Naive B cell (primary cell): ENCODE results near the gene FARS2. TPM values are rescaled to one million over a fixed set of nuclear protein-coding genes. Genes with fewer than 3 reads are reported as not detected.

ENCODE experiments used
- ATAC-seq, 2 donors: fragments of 150-1000 bp; cut with Tn5 transposase; 2 replicates each; pipeline ENCODE4 v1.10.0; 2021; ENCODE audit warnings: low read depth in 2 of 2, mild to moderate bottlenecking in 2 of 2, moderate library complexity in 2 of 2
- DNase-seq: peaks from one replicate; pipeline ENCODE4 v3.0.0; 2022
- H3K27ac Mint-ChIP-seq, 6 donors: one replicate each; pipeline ENCODE4 v1.8.0; 2020 to 2022; ENCODE audit warnings: mild to moderate bottlenecking in 6 of 6, mixed read lengths in 6 of 6, moderate library complexity in 5 of 6, inconsistent platforms in 2 of 6
- H3K27me3 Mint-ChIP-seq, 3 donors: one replicate each; pipeline ENCODE4 v1.8.0; 2021 to 2022; ENCODE audit warnings: mixed read lengths in 3 of 3, mild to moderate bottlenecking in 1 of 3
- H3K36me3 Mint-ChIP-seq, 2 donors: one replicate each; pipeline ENCODE4 v1.8.0; 2020 to 2022; ENCODE audit warnings: mixed read lengths in 2 of 2, inconsistent platforms in 1 of 2, mild to moderate bottlenecking in 1 of 2
- H3K4me1 Mint-ChIP-seq, 3 donors: one replicate each; pipeline ENCODE4 v1.8.0; 2020 to 2022; ENCODE audit warnings: mixed read lengths in 3 of 3, inconsistent platforms in 1 of 3, mild to moderate bottlenecking in 1 of 3, moderate library complexity in 1 of 3
- H3K4me3 Mint-ChIP-seq, 8 donors: one replicate each; pipeline ENCODE4 v1.8.0; 2020 to 2022; ENCODE audit warnings: mild to moderate bottlenecking in 8 of 8, mixed read lengths in 8 of 8, moderate library complexity in 8 of 8, inconsistent platforms in 2 of 8
- H3K9me3 Mint-ChIP-seq, 7 donors: one replicate each; pipeline ENCODE4 v1.8.0; 2020 to 2022; ENCODE audit warnings: mixed read lengths in 7 of 7, mild to moderate bottlenecking in 5 of 7, inconsistent platforms in 2 of 7, moderate library complexity in 1 of 7
- polyA plus RNA-seq, 6 donors: library from polyadenylated mRNA; unstranded; fragments of 300-500 nt; fragmentation: Illumina TruSeq; gene quantifications; one replicate each; pipeline ENCODE4 v1.2.3, GENCODE V29; 2021; ENCODE audit warnings: low read depth in 6 of 6

FARS2 gene
- polyA plus RNA-seq, 6 donors from 2014 or later = 25.7 to 35.9 (median 27.6) TPM

DNA sequence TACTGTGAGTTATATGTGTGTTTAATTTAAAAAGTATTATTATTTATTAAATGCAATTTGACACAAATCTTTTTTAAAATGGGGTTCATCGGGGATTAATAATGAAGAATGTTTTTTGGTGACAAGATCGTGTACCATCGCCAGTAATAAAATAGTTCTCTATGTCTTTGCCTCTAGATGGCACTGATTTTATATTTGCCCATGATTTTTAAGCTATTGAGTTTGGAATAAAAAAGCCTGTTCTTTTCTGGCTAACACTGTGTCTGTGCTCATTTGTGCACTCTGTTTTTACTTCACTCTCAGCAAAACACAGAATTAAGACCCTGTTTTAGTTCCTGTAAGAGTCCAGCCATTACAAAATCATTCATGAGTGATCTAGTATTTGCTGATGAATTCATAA is 127.0 kb downstream of the FARS2 start:
- H3K4me3 Mint-ChIP-seq = no peak overlapping the region
- H3K4me1 Mint-ChIP-seq = peaks cover 0 to 15% (median 5%) of the 10 kb centered on the region in 3 donors
- DNase-seq (no peak), ATAC-seq (no peak)
- H3K27me3 Mint-ChIP-seq = no peaks in the 10 kb centered on the region
- no peak overlapping the region for H3K27ac Mint-ChIP-seq
- H3K9me3 Mint-ChIP-seq = no peaks in the 10 kb centered on the region
- H3K36me3 Mint-ChIP-seq = no peaks in the 10 kb centered on the region

GRCh38 chr6:5389086-5389745 is 127.9 kb downstream of the FARS2 start:
- H3K27ac Mint-ChIP-seq = no peak overlapping the region
- no peak for ATAC-seq
- no peaks in the 10 kb centered on the region for H3K27me3 Mint-ChIP-seq
- no peaks in the 10 kb centered on the region for H3K36me3 Mint-ChIP-seq
- H3K4me1 Mint-ChIP-seq = peaks cover 0 to 10% (median 0%) of the 10 kb centered on the region in 3 donors
- DNase-seq = no peak
- no peak overlapping the region for H3K4me3 Mint-ChIP-seq
- no peaks in the 10 kb centered on the region for H3K9me3 Mint-ChIP-seq

GRCh38 chr6:5390177-5390576 is 128.9 kb downstream of the FARS2 start:
- Mint-ChIP-seq H3K4me3 (no peak overlapping the region), H3K9me3 (no peaks in the 10 kb centered on the region), H3K27me3 (no peaks in the 10 kb centered on the region), H3K27ac (no peak overlapping the region), H3K4me1 (peaks cover 0 to 14% (median 0%) of the 10 kb centered on the region in 3 donors), H3K36me3 (no peaks in the 10 kb centered on the region)
- DNase-seq (no peak), ATAC-seq (no peak)

GRCh38 chr6:5394280-5394679 is 133.0 kb downstream of the FARS2 start:
- Mint-ChIP-seq H3K36me3 (no peaks in the 10 kb centered on the region), H3K9me3 (no peaks in the 10 kb centered on the region), H3K4me1 (peaks cover 3 to 18% (median 8%) of the 10 kb centered on the region in 3 donors), H3K4me3 (no peak overlapping the region), H3K27ac (no peak overlapping the region), H3K27me3 (no peaks in the 10 kb centered on the region)
- DNase-seq (no peak), ATAC-seq (no peak)

DNA sequence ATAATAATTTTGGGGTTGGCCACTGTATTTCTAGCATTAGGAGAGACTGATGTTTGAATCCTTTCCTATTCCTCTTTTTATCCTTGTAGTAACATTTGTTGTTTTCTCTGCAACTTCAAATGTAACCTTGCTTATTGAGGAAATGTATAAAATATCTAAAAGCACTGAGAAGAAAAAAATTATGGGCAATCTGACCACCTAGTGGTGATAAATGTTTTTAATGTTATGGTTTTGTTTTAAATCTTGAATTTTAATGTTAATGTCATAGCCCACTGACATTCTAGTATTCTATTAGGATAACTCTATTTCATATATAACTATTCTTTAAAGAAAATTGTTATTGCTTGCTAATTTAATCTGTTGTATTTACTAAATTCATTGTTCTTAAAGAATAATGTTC is 134.4 kb downstream of the FARS2 start:
- ATAC-seq = no peak

DNA sequence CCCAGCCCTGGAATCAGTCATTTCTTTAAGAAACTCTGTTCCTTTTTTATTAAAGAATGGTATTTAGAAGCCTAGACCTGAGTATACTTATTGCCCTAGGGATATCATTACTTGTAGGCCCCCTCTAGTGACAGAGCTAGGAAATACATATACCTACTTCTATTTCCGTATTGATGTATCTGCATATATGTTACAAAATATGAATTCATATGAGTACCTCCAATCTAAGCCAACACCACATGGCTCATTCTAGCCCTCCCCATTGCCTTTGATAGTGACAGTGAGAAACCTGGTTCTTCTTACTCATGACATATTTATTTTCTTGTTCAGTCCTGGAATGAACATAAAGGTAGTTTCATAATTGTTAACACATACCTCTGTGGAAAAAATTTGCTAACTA is 137.2 kb downstream of the FARS2 start:
- ATAC-seq = peak; percentile 55 to 74
- H3K27ac Mint-ChIP-seq = peak overlapping the region in 1 of 6 donors; percentile 68
- peaks cover 8% of the 10 kb centered on the region in 2 donors for H3K36me3 Mint-ChIP-seq
- no peaks in the 10 kb centered on the region for H3K27me3 Mint-ChIP-seq
- H3K9me3 Mint-ChIP-seq = peaks cover 0 to 7% (median 2%) of the 10 kb centered on the region in 7 donors
- peaks cover 3 to 18% (median 8%) of the 10 kb centered on the region in 3 donors for H3K4me1 Mint-ChIP-seq
- no peak overlapping the region for H3K4me3 Mint-ChIP-seq
- peak; percentile 29 for DNase-seq

More for the DNA sequence above, 134.4 kb downstream of the FARS2 start:
- no peaks in the 10 kb centered on the region for H3K9me3 Mint-ChIP-seq
- no peak overlapping the region for H3K4me3 Mint-ChIP-seq
- H3K27ac Mint-ChIP-seq = peak overlapping the region in 2 of 6 donors; percentile 3 to 22
- H3K4me1 Mint-ChIP-seq = peaks cover 3 to 14% (median 8%) of the 10 kb centered on the region in 3 donors
- H3K36me3 Mint-ChIP-seq = no peaks in the 10 kb centered on the region
- DNase-seq = no peak
- no peaks in the 10 kb centered on the region for H3K27me3 Mint-ChIP-seq

DNA sequence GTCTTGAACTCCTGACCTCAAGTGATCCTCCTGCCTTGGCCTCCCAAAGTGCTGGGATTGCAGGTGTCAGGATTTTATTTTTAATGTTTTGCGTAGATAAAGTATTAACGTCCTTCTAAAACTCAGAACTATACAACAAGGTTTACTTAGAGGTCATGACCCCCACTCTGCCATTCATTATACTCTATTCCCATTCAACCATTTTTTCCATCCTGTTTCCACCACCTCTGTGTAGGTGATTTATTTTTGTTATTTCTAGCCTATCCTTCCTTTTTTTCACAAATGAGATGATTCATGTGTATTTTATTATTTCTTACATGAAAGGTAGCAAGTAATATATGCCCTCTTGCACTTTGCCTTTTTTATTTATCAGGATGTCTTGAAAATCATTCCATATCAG is 138.1 kb downstream of the FARS2 start:
- H3K27me3 Mint-ChIP-seq = no peaks in the 10 kb centered on the region
- H3K36me3 Mint-ChIP-seq = peaks cover 8% of the 10 kb centered on the region in 2 donors
- ATAC-seq = no peak

DNA sequence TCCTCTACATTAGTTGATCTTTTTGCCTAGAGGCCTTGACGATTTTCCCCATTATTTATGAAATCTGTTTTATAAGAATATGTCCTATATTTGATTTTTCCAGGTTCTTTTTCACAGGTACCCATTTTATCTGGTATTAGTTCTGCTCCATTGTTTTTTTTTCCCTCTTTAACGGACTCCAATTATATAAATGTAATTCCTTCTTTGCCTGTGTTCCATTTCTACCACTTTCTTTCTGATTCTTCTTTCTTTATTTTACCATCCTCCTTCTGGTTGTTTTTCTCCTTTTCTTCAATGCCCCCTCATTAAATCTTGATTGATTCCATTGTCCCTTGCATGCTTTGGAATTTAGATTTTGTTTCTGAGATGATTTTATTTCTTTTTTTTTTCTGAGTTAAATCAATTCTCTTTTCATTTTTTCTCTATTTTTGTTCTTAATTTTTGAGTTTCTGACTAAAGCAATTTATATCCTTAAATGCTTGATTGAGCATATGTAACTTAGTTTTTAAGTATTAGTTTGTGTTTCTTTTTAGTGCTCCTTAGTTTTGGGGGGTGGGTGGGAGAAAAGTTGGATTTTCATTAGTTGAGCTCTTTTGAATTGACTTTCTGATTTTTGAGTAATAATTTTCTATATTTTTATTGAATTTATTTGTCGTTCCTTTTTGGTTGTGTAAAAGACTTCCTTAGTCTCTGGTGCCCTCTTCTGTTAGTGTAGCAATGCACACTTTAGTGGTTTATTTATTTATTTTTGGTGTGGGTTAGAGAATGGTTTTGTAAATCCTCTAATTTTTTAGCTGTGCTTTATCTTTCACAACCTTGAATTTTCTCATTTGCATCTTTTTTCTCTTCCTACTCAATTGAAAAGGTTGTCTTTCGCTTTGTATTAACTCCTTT is 140.8 kb downstream of the FARS2 start:
- peaks cover 0 to 11% (median 0%) of the 10 kb centered on the region in 3 donors for H3K4me1 Mint-ChIP-seq
- peak overlapping the region in 1 of 6 donors; percentile 39 for H3K27ac Mint-ChIP-seq
- H3K27me3 Mint-ChIP-seq = no peaks in the 10 kb centered on the region
- H3K36me3 Mint-ChIP-seq = peaks cover 8% of the 10 kb centered on the region in 2 donors
- H3K4me3 Mint-ChIP-seq = no peak overlapping the region
- H3K9me3 Mint-ChIP-seq = peaks cover 0 to 7% (median 2%) of the 10 kb centered on the region in 7 donors
- ATAC-seq = no peak
- DNase-seq = no peak

More for the DNA sequence above, 138.1 kb downstream of the FARS2 start:
- H3K27ac Mint-ChIP-seq = no peak overlapping the region
- H3K4me3 Mint-ChIP-seq = no peak overlapping the region
- no peak for DNase-seq
- peaks cover 0 to 7% (median 2%) of the 10 kb centered on the region in 7 donors for H3K9me3 Mint-ChIP-seq
- H3K4me1 Mint-ChIP-seq = peaks cover 3 to 19% (median 8%) of the 10 kb centered on the region in 3 donors

DNA sequence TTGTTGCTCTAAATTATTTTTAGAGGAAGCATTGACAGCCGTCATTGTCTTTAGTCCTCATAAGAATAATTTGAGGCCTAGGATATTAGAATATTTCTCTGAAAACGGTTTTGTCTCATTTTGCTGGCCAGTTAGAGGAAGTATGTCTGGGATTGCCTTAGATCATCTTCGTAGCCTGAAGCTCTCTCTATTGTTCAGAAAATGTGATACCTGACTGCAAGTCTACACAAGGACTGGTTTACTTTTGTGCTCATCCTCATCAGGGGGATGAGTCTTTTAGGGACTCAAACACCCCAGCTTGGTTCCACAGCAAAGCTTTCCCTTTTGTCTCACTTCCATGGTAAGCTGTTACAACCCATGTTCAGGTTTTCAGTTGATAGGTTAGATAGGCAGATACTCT is 141.8 kb downstream of the FARS2 start:
- Mint-ChIP-seq H3K27ac (no peak overlapping the region), H3K36me3 (peaks cover 8 to 10% of the 10 kb centered on the region in 2 donors), H3K9me3 (peaks cover 0 to 7% (median 2%) of the 10 kb centered on the region in 7 donors), H3K4me1 (peaks cover 0 to 11% (median 0%) of the 10 kb centered on the region in 3 donors), H3K27me3 (no peaks in the 10 kb centered on the region), H3K4me3 (no peak overlapping the region)
- DNase-seq = no peak
- ATAC-seq = no peak

GRCh38 chr6:5403609-5404008 is 142.3 kb downstream of the FARS2 start:
- Mint-ChIP-seq H3K4me1 (peaks cover 0 to 9% (median 0%) of the 10 kb centered on the region in 3 donors), H3K27me3 (no peaks in the 10 kb centered on the region), H3K9me3 (peaks cover 0 to 7% (median 2%) of the 10 kb centered on the region in 7 donors), H3K27ac (peak overlapping the region in 1 of 6 donors; percentile 51), H3K36me3 (peaks cover 11 to 16% of the 10 kb centered on the region in 2 donors), H3K4me3 (no peak overlapping the region)
- no peak for ATAC-seq
- DNase-seq = no peak

DNA sequence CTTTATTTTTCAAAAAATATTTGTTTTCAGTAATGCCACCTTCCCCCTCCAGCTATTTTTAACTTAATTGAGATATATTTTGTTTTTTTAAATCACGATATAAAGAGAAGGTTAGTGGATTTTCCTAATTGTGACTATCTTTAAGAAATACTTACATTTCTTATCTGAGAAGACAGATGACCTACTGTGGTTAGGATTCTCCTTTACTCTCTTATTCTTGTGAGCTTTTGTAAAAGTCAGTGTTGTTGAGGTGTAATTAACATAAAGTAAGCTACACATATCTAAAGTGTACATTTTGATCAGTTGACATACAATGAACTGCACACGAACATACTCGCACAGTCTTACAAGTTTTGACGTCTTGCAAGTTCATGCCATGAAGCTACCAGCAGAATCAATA is 144.7 kb downstream of the FARS2 start:
- H3K9me3 Mint-ChIP-seq = peaks cover 0 to 7% (median 2%) of the 10 kb centered on the region in 7 donors
- ATAC-seq (no peak), DNase-seq (no peak)
- no peak overlapping the region for H3K27ac Mint-ChIP-seq
- peaks cover 16% of the 10 kb centered on the region in 2 donors for H3K36me3 Mint-ChIP-seq
- no peak overlapping the region for H3K4me3 Mint-ChIP-seq
- H3K4me1 Mint-ChIP-seq = peaks cover 0 to 11% (median 0%) of the 10 kb centered on the region in 3 donors
- no peaks in the 10 kb centered on the region for H3K27me3 Mint-ChIP-seq

GRCh38 chr6:5411414-5411813 is 150.1 kb downstream of the FARS2 start:
- no peaks in the 10 kb centered on the region for H3K27me3 Mint-ChIP-seq
- ATAC-seq (no peak), DNase-seq (no peak)
- H3K27ac Mint-ChIP-seq = no peak overlapping the region
- no peak overlapping the region for H3K4me3 Mint-ChIP-seq
- H3K36me3 Mint-ChIP-seq = peaks cover 8% of the 10 kb centered on the region in 2 donors
- no peaks in the 10 kb centered on the region for H3K9me3 Mint-ChIP-seq
- H3K4me1 Mint-ChIP-seq = peaks cover 0 to 4% (median 3%) of the 10 kb centered on the region in 3 donors

DNA sequence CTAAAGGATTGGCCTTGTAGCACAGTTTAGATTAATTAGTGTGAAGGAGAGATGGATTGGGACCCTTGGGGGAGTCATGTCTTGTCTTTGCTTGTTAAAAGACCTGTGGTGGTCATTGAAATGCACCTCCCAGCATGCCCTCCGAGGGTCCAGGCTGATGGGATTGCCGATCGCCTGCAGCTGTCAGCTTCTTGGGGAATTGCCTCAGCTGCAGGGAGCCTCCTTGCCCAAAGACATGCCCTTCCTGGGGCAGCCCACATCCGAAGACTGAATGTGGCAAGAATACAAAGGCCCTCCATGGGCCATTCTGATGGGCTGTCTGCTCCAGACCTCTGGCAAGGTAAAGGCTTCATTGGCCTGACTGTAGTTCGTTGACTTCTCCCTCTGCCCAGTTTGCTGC is 150.7 kb downstream of the FARS2 start:
- H3K36me3 Mint-ChIP-seq = peaks cover 8% of the 10 kb centered on the region in 2 donors
- peak overlapping the region in 2 of 6 donors; percentile 8 to 51 for H3K27ac Mint-ChIP-seq
- H3K4me1 Mint-ChIP-seq = peaks cover 0 to 4% (median 3%) of the 10 kb centered on the region in 3 donors
- ATAC-seq (no peak), DNase-seq (no peak)
- H3K27me3 Mint-ChIP-seq = no peaks in the 10 kb centered on the region
- no peaks in the 10 kb centered on the region for H3K9me3 Mint-ChIP-seq
- H3K4me3 Mint-ChIP-seq = no peak overlapping the region
